Bone marrow (tissue), 2 donors: ENCODE results near the gene NDUFAF7.
"Not testable (repeated sequence)": the region's sequence is repeated elsewhere in the genome, so short reads cannot be mapped to it uniquely, and the experiment has no call there.

ENCODE experiments used
- DNase-seq, 2 donors: peaks; one replicate each; lab custom pipeline; 2025; lab: John Stamatoyannopoulos, UW

The NDUFAF7 gene, protein sequence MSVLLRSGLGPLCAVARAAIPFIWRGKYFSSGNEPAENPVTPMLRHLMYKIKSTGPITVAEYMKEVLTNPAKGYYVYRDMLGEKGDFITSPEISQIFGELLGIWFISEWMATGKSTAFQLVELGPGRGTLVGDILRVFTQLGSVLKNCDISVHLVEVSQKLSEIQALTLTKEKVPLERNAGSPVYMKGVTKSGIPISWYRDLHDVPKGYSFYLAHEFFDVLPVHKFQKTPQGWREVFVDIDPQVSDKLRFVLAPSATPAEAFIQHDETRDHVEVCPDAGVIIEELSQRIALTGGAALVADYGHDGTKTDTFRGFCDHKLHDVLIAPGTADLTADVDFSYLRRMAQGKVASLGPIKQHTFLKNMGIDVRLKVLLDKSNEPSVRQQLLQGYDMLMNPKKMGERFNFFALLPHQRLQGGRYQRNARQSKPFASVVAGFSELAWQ

GRCh38 chr2:37231241-37232130 lies at the start of gene NDUFAF7, which contains the start of gene CEBPZ:
Gene NDUFAF7, plus strand, starts transcription at chr2:37231658. Its CDS starts 48 bp downstream, at chr2:37231706.
Gene CEBPZ, minus strand, starts transcription at chr2:37231596. Its CDS starts 29 bp downstream, at chr2:37231567.
- DNase-seq, result peak; percentile 83 to 84

DNA sequence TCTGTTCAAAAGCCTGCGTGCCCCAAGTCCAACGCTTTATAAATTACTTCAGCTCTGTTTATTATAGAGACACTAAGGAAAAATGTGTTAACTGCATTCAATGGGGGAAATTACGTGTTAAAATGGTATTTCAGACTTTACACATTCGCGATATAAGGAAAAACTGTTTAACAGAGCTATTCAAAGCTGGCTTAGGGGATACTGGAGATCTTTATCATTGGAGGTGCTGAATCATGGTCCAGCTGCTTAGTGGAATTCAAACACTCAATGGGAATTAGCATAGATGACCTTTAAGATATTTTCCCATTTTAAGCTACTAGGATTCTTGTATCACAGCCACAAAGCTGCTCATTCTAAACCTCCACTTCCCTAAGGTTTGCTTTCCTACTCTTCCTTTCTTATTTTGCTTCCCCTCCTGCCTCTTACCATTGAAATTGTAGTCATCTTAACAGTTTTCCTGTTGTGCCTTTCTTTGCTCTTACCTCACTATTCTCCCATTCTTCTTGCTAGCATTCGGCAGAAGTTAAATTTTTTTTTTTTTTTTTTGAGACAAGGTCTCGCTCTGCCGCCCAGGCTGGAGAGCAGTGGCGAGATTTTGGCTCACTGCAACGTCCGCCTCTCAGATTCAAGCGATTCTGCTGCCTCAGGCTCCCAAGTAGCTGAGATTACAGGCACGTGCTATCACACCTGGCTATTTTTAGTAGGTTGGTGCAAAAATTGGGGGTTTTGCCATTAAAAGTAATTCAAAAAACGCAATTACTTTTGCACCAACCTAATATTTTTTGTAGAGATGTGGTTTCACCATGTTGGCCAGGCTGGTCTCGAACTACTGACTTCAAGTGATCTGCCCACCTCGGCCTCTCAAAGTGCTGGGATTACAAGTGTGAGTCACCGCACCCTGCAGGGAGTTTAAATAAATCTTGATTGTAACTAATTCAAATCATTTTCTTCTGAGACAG lies 49.5 kb upstream of the NDUFAF7 start:
- DNase-seq, result no peak

DNA sequence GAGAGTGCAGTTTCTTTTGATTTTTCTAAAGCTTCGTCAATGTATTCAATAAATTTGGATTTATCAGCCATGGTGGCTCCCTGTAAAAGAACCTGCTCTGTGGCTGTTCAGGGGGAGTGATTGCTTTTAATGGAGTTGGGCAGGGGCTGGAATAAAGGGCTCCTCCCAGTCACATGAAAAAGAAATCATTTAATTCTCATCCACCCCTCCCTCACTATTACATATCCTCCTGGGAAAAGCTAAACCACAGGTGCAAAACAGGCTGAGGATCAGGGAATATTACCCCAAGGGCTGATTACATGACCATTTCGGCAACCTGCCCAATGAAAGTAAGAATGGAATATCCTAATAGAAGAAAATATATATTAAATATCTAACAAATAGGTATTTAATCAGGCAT lies 42.9 kb upstream of the NDUFAF7 start, which contains the start of gene SULT6B1:
SULT6B1 (minus strand) TSS at position 101 of the 400 bp plus-strand sequence; CDS start at position 71, 30 bp downstream.
- no peak for DNase-seq

GRCh38 chr2:37189452-37190153 lies 41.9 kb upstream of the NDUFAF7 start:
- DNase-seq, result no peak

- DNase-seq, result no peak
These were observed 41.2 kb upstream of the NDUFAF7 start for GRCh38 chr2:37190290-37190689.

GRCh38 chr2:37191253-37191652 lies 40.2 kb upstream of the NDUFAF7 start:
- DNase-seq, result no peak

DNA sequence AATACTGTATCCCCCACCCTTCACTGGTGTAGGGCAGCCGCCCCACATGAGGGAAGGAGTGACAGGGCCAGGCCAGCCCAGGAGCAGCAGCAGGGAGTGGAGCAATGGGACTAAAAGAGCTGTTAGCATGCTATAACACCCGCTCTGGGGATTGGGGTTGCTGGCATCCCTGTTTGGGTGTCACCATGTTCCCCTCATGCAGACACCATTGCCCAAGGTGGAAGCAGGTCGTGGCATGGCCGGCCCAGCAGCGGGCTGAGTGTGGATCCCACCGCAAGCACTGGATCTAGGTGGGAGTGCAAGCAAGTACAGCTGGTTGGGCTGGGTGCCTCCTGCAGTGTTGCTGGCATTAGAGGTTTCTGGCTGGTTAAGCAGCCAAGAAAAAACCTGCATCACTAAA lies 39.7 kb upstream of the NDUFAF7 start:
- DNase-seq, result no peak

GRCh38 chr2:37192551-37192950 lies 38.9 kb upstream of the NDUFAF7 start:
- DNase-seq, result no peak

- DNase-seq, result not testable (repeated sequence)
These were observed 35.6 kb upstream of the NDUFAF7 start for GRCh38 chr2:37195862-37196319.

GRCh38 chr2:37196320-37197195 lies 34.9 kb upstream of the NDUFAF7 start, which contains the start of gene CEBPZOS:
Gene CEBPZOS, plus strand, starts transcription at chr2:37196496. Its CDS starts 3,209 bp downstream, at chr2:37199705.
- peak; percentile 52 to 87 for DNase-seq

DNA sequence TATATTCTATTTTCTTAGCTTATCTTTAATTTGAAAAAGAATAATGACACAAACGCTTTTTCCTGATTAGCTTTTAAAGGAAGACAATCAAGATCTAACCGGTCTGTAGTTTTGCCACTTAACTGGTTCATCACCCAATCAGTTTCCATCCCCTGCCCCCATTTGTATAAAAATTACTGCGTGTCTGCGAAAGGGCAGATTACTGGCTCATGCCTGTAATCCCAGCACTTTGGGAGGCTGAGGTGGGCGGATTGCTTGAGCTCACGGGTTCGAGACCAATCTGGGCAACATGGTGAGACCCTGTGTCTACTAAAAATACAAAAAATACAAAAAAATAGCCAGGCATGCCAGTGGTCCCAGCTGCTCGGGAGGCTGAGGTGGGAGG lies 32.8 kb upstream of the NDUFAF7 start:
- DNase-seq, result no peak

DNA sequence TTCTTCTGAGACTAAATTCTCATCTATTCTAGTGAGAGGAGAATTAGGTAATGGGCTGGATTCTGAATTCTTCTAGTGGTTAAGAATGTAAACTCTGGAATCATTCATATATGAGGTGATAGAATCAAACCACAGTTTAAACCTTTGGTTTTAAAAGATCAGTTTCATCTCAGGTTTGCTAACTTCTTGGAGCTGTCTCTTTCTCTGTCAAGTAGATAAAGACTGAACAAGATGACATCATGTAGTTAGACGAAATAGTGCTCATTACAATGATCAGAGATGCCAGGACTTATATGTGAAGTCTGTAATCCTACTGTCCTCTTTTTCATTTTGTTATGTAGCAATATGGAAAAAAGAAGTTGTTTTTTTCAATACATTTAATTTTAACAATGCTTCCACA lies 30.2 kb upstream of the NDUFAF7 start:
- DNase-seq, result no peak

GRCh38 chr2:37201766-37202165 lies 29.7 kb upstream of the NDUFAF7 start:
- DNase-seq, result peak in 1 of 2 donors; percentile 59

GRCh38 chr2:37203708-37204107 lies 27.8 kb upstream of the NDUFAF7 start:
- DNase-seq, result no peak

- not testable (repeated sequence) for DNase-seq
These were observed 26.3 kb upstream of the NDUFAF7 start for GRCh38 chr2:37205071-37205661.

GRCh38 chr2:37205689-37206341 lies 25.6 kb upstream of the NDUFAF7 start:
- no peak for DNase-seq

GRCh38 chr2:37206760-37207159 lies 24.7 kb upstream of the NDUFAF7 start:
- DNase-seq, result not testable (repeated sequence)

DNA sequence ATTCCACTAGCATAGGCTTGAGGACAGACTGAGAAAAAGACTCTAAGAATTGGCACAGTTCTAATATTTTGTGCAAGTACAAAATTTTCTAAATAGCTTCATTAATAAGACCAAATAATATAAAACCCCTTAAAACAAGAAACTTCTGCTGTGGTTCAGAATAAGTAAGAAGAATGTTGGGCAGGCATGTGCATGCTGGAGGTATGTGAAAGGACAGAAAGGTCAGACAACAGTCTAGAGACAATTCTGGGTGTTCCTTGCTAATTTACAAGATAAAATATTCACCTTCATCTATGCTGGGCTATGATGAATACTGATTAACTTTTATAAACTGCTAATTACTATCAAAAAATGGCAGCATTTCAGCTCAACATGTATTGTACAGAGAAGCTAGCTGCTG lies 20.2 kb upstream of the NDUFAF7 start:
- DNase-seq, result no peak

DNA sequence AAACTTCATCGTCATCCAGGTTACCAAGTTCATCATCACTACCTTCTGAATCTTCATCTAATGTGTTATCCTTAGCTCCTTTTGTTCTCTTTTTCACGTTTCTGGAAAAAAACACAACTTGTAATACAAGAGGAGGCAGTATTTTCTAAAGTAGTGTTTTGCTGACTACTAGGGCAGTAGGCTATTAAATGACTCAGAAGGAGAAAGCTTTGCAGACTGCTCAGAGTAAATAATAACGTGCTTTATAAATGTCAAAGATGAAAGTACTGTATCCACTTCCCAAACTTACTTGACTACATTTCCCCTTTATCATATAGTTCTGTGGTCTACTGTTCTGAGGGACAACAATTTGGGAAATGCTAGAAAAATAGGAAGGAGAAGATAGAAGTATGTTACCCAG lies 19.5 kb upstream of the NDUFAF7 start:
- DNase-seq, result no peak
